ENCODE results near the gene MYO1E.

GRCh38 chr15:59152694-59153450 lies 219.8 kb downstream of the MYO1E start:
- TF ChIP-seq CTCF (IDR thresholded peaks at IDR 0.05; ENCODE audit: low read depth, low read length, poor library complexity, severe bottlenecking) (no peak), EZH2phosphoT487 (IDR thresholded peaks at IDR 0.05; ENCODE audit: borderline replicate concordance, low read length) (no peak)
